T1000 (cell line): ENCODE data around the gene CASD1.

ENCODE experiments used
- DNase-seq: peaks from one replicate; lab custom pipeline; 2025; ENCODE audit warnings: mixed read lengths; lab: John Stamatoyannopoulos, UW

The CASD1 gene

GRCh38 chr7:94580601-94581000 lies 71.0 kb downstream of the CASD1 start:
- DNase-seq = no peak

- DNase-seq = no peak
Measured at GRCh38 chr7:94584113-94584512, 74.5 kb downstream of the CASD1 start.

- DNase-seq = no peak
Measured at GRCh38 chr7:94588075-94588474, 78.5 kb downstream of the CASD1 start.

GRCh38 chr7:94590526-94591162 lies 81.0 kb downstream of the CASD1 start:
- no peak for DNase-seq

GRCh38 chr7:94591176-94591575 lies 81.6 kb downstream of the CASD1 start:
- DNase-seq = no peak

- DNase-seq = no peak
Measured at GRCh38 chr7:94594882-94595281, 85.3 kb downstream of the CASD1 start.

- DNase-seq = no peak
Measured at GRCh38 chr7:94595717-94596116, 86.1 kb downstream of the CASD1 start.

- DNase-seq = no peak
Measured at GRCh38 chr7:94600267-94600666, 90.7 kb downstream of the CASD1 start.

GRCh38 chr7:94602181-94602580 lies 92.6 kb downstream of the CASD1 start:
- DNase-seq = no peak

- DNase-seq = no peak
Measured at GRCh38 chr7:94605031-94605430, 95.4 kb downstream of the CASD1 start.
